HPDE6-E6E7 (cell line): ENCODE data around the gene ARL4C.

Source experiments
- DNase-seq: peaks from one replicate; pipeline ENCODE4 v3.0.0; 2011; ENCODE audit warnings: missing footprints; ENCODE audit errors: extremely low spot score

ARL4C gene

GRCh38 chr2:234500394-234501006 lies 3.6 kb upstream of the ARL4C start:
- no peak for DNase-seq

- no peak for DNase-seq
Measured at GRCh38 chr2:234497594-234498235, 834 bp upstream of the ARL4C start.

GRCh38 chr2:234496055-234496834 lies 636 bp downstream of the ARL4C start:
- DNase-seq: no peak

GRCh38 chr2:234495251-234496054 lies 1.4 kb downstream of the ARL4C start:
- DNase-seq: no peak

- no peak for DNase-seq
Measured at GRCh38 chr2:234494361-234495250, 2.3 kb downstream of the ARL4C start.

- no peak for DNase-seq
Measured at GRCh38 chr2:234493796-234494195, 3.1 kb downstream of the ARL4C start.

- no peak for DNase-seq
Measured at GRCh38 chr2:234492717-234493485, 4.0 kb downstream of the ARL4C start.

- no peak for DNase-seq
Measured at GRCh38 chr2:234491897-234492296, 5.0 kb downstream of the ARL4C start.

- DNase-seq: no peak
Measured at GRCh38 chr2:234491281-234491680, 5.6 kb downstream of the ARL4C start.

GRCh38 chr2:234490271-234491091 lies 6.4 kb downstream of the ARL4C start:
- DNase-seq: no peak

GRCh38 chr2:234488913-234489451 lies 7.9 kb downstream of the ARL4C start:
- DNase-seq: no peak

- DNase-seq: no peak
Measured at GRCh38 chr2:234488486-234488885, 8.4 kb downstream of the ARL4C start.

GRCh38 chr2:234487356-234487755 lies 9.5 kb downstream of the ARL4C start:
- no peak for DNase-seq

GRCh38 chr2:234483568-234484251 lies 13.2 kb downstream of the ARL4C start:
- DNase-seq: no peak

GRCh38 chr2:234481301-234481700 lies 15.6 kb downstream of the ARL4C start:
- no peak for DNase-seq

GRCh38 chr2:234480337-234480736 lies 16.5 kb downstream of the ARL4C start:
- no peak for DNase-seq

GRCh38 chr2:234479465-234479864 lies 17.4 kb downstream of the ARL4C start:
- DNase-seq: no peak

- no peak for DNase-seq
Measured at GRCh38 chr2:234478121-234478858, 18.6 kb downstream of the ARL4C start.
